GM23338 (cell line): ENCODE results near the gene MATN3. TPM values are rescaled to one million over a fixed set of nuclear protein-coding genes. Genes with fewer than 3 reads are reported as not detected.

Experiments used
- ATAC-seq: fragments of 200-7000 bp; cut with Tn5 transposase; 3 replicates; pipeline ENCODE4 v1.9.1; 2020
- DNase-seq: peaks from one replicate; pipeline ENCODE4 v3.0.0-alpha.2; 2015; ENCODE audit warnings: low spot score
- H2AFZ ChIP-seq: fragments of 200-600 bp; sonication (generic); 2 replicates; pipeline ENCODE4 v1.8.0; 2016; ENCODE audit warnings: antibody characterized with exemption, mild to moderate bottlenecking, moderate library complexity
- H3F3A ChIP-seq: fragments of 200-600 bp; sonication (generic); replicated peaks from 2 replicates; pipeline ENCODE4 v1.8.0; 2017; ENCODE audit warnings: antibody characterized with exemption, mixed run types, low read depth
- H3K27ac ChIP-seq: fragments of 200-600 bp; sonication (generic); 2 replicates; pipeline ENCODE4 v1.6.1; 2016; ENCODE audit warnings: low read depth
- H3K27me3 ChIP-seq: fragments of 200-600 bp; sonication (generic); 2 replicates; pipeline ENCODE4 v1.8.0; 2016; ENCODE audit warnings: mild to moderate bottlenecking, mixed run types, moderate library complexity; ENCODE audit not compliant: insufficient read depth
- H3K36me3 ChIP-seq: fragments of 200-600 bp; sonication (generic); 2 replicates; pipeline ENCODE4 v1.8.0; 2016; ENCODE audit warnings: mild to moderate bottlenecking; ENCODE audit not compliant: insufficient read depth
- H3K4me1 ChIP-seq: fragments of 200-600 bp; sonication (generic); 2 replicates; pipeline ENCODE4 v1.8.0; 2016; ENCODE audit warnings: mild to moderate bottlenecking, moderate library complexity; ENCODE audit not compliant: insufficient read depth
- H3K4me2 ChIP-seq: fragments of 200-600 bp; sonication (generic); 2 replicates; pipeline ENCODE4 v1.7.1; 2017; ENCODE audit warnings: mixed run types
- H3K4me3 ChIP-seq: fragments of 200-600 bp; sonication (generic); 2 replicates; pipeline ENCODE4 v1.6.1; 2016; ENCODE audit warnings: mixed run types
- H3K79me2 ChIP-seq: fragments of 200-600 bp; sonication (generic); replicated peaks from 2 replicates; pipeline ENCODE4 v1.8.0; 2017; ENCODE audit warnings: mild to moderate bottlenecking; ENCODE audit not compliant: insufficient read depth
- H3K9me2 ChIP-seq: fragments of 200-600 bp; sonication (generic); 2 replicates; pipeline ENCODE4 v1.8.0; 2017; ENCODE audit not compliant: insufficient read depth
- H4K20me1 ChIP-seq: fragments of 200-600 bp; sonication (generic); replicated peaks from 2 replicates; pipeline ENCODE4 v1.8.0; 2017; ENCODE audit warnings: mild to moderate bottlenecking; ENCODE audit not compliant: insufficient read depth
- H3K27ac Mint-ChIP-seq: 2 replicates; pipeline ENCODE4 v1.8.0; 2020; ENCODE audit warnings: inconsistent platforms, mild to moderate bottlenecking, moderate library complexity, mixed read lengths
- H3K27me3 Mint-ChIP-seq: 3 replicates; pipeline ENCODE4 v1.8.0; 2022; ENCODE audit warnings: low read depth, mild to moderate bottlenecking, moderate library complexity, mixed read lengths, inconsistent platforms; ENCODE audit not compliant: insufficient read depth, poor library complexity
- H3K36me3 Mint-ChIP-seq: 3 replicates; pipeline ENCODE4 v1.8.0; 2021; ENCODE audit warnings: low read depth, mild to moderate bottlenecking, inconsistent platforms, moderate library complexity, mixed read lengths
- H3K4me1 Mint-ChIP-seq: 3 replicates; pipeline ENCODE4 v1.8.0; 2020; ENCODE audit warnings: mild to moderate bottlenecking, inconsistent platforms, mixed read lengths
- H3K4me3 Mint-ChIP-seq: 3 replicates; pipeline ENCODE4 v1.8.0; 2021; ENCODE audit warnings: moderate library complexity, mild to moderate bottlenecking, inconsistent platforms, mixed read lengths
- H3K9me3 Mint-ChIP-seq: 3 replicates; pipeline ENCODE4 v1.8.0; 2020; ENCODE audit warnings: moderate library complexity, mild to moderate bottlenecking, inconsistent platforms, mixed read lengths
- CREB1 ChIP-seq: fragments of 250-450 bp; sonication (Bioruptor Pico); IDR thresholded peaks from 2 replicates; pipeline ENCODE4 v1.5.0; 2020; ENCODE audit warnings: low read depth, mild to moderate bottlenecking, moderate library complexity
- CTCF ChIP-seq, 2 experiments: fragments of 200-600 bp in 1 of 2; sonication (generic) in 1 of 2; conservative IDR thresholded peaks; 2 replicates each; pipeline versions ENCODE4 v1.5.1 to v1.6.1; 2016 to 2017; ENCODE audit warnings: antibody characterized with exemption in 2 of 2, low read depth in 2 of 2, mild to moderate bottlenecking in 2 of 2, moderate library complexity in 1 of 2
- ETS1 ChIP-seq: IDR thresholded peaks from 2 replicates; pipeline ENCODE4 v1.6.1; 2016; ENCODE audit warnings: antibody characterized with exemption
- EZH2 ChIP-seq: fragments of 200-600 bp; sonication (generic); IDR thresholded peaks from one replicate; pipeline ENCODE4 v1.8.0; 2017; ENCODE audit warnings: antibody characterized with exemption, mild to moderate bottlenecking, low read depth; ENCODE audit not compliant: unreplicated experiment
- EZH2phosphoT487 ChIP-seq: fragments of 200-600 bp; sonication (generic); IDR thresholded peaks from one replicate; pipeline ENCODE4 v1.8.1; 2018; ENCODE audit warnings: antibody characterized with exemption; ENCODE audit not compliant: unreplicated experiment
- JUNB ChIP-seq: IDR thresholded peaks from one replicate; pipeline ENCODE4 v1.6.1; 2016; ENCODE audit warnings: antibody characterized with exemption; ENCODE audit not compliant: unreplicated experiment
- NANOG ChIP-seq: IDR thresholded peaks from 2 replicates; pipeline ENCODE4 v1.6.1; 2016; ENCODE audit warnings: antibody characterized with exemption, borderline replicate concordance
- POLR2AphosphoS5 ChIP-seq: IDR thresholded peaks from 2 replicates; pipeline ENCODE4 v1.6.1; 2016; ENCODE audit warnings: antibody characterized with exemption, low read depth
- REST ChIP-seq: IDR thresholded peaks from one replicate; pipeline ENCODE4 v1.6.1; 2018; ENCODE audit warnings: antibody characterized with exemption; ENCODE audit not compliant: unreplicated experiment
- STAT1 ChIP-seq: IDR thresholded peaks from one replicate; pipeline ENCODE4 v1.6.1; 2016; ENCODE audit warnings: antibody characterized with exemption; ENCODE audit not compliant: unreplicated experiment
- ZNF114 ChIP-seq: fragments of 250-450 bp; sonication (Bioruptor Pico); IDR thresholded peaks from 2 replicates; pipeline ENCODE4 v1.5.0; 2020; ENCODE audit warnings: mild to moderate bottlenecking, moderate library complexity
- ZNF331 ChIP-seq: fragments of 250-450 bp; sonication (Bioruptor Pico); IDR thresholded peaks from 2 replicates; pipeline ENCODE4 v1.5.0; 2020; ENCODE audit warnings: low read depth, mild to moderate bottlenecking, moderate library complexity
- polyA plus RNA-seq: library from polyadenylated mRNA; unstranded; fragments of >200 nt; fragmentation: Nextera tagmentation; extraction: Ambion mirVana; gene quantifications from 2 replicates; pipeline ENCODE4 v1.2.1, GENCODE V29; 2016
- total RNA-seq: library from RNA; depleted of rRNA; stranded (reverse); fragments of >200 nt; shearing (Covaris generic); gene quantifications from 2 replicates; pipeline ENCODE4 v1.2.3, GENCODE V29; 2014
- TF ChIP-seq, protein P1 (sequence below): fragments of 250-450 bp; sonication (Bioruptor Pico); IDR thresholded peaks from 2 replicates; pipeline ENCODE4 v1.5.0; 2020; ENCODE audit warnings: mild to moderate bottlenecking, moderate library complexity

MATN3 gene
- total and polyA plus RNA-seq, 2 experiments from 2014 or later, result 4.6 to 6.4 TPM

DNA sequence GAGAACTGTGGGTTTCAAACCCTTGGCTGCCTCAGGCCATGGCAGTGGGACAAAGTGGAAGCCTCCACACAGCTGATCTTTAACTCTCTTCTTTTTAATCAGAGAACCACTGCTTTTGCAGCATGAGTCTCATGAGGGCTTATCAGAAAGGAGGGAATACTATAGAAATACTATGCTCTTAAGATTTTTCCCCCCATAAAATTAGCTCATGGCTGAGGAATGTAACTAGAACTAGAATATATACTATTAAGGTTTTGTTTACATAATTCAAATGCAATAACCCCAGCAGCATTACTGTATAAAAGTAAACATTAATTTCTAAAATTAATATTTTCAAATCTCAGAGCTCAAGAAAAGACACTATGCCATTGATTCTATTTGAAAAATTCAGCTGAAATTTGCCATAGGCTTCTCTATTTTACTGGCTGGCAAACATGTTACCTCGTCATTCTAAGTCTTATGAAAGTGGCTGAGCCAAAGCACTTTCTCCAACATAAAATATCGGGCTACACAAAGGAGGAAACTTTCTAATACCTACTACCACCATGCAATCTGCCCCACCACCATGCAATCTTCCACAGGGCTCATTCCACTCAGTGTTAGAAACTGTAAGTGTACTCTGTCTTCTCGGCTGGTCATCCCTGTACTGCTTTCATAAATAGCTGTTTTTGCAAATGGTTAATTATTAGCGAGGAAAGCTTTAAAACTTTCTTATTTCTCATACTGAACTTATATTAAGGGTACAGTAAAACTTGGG, 65.1 kb downstream of the MATN3 start:
- no peaks in the 10 kb centered on the region for H3K9me2 ChIP-seq
- no peak overlapping the region for H3K4me3 ChIP-seq
- no peaks in the 10 kb centered on the region for H3K27me3 ChIP-seq
- ATAC-seq (no peak), DNase-seq (no peak)
- Mint-ChIP-seq H3K27me3 (no peaks in the 10 kb centered on the region), H3K4me1 (peaks cover 27% of the 10 kb centered on the region), H3K36me3 (peaks cover 11% of the 10 kb centered on the region; the same call in 1 of the 3 replicates), H3K9me3 (no peaks in the 10 kb centered on the region), H3K4me3 (no peak overlapping the region), H3K27ac (no peak overlapping the region)
- no peaks in the 10 kb centered on the region for H3K36me3 ChIP-seq
- no peak overlapping the region for H3K27ac ChIP-seq
- H3K4me1 ChIP-seq, result peaks cover 28% of the 10 kb centered on the region
- no peak overlapping the region for H3K4me2 ChIP-seq
- no peaks in the 10 kb centered on the region for H4K20me1 ChIP-seq
- no peak overlapping the region for H2AFZ ChIP-seq
- no peak for TF ChIP-seq JUNB
- no peak for TF ChIP-seq REST
- no peak for TF ChIP-seq ZNF114 (CRISPR knock-in tag)
- TF ChIP-seq STAT1, result no peak
- TF ChIP-seq NANOG, result no peak
- TF ChIP-seq CTCF (conservative IDR thresholded peaks at IDR 0.05; ENCODE audit: low read depth in 2 of 2), result no peak
- TF ChIP-seq EZH2, result no peak
- no peak for TF ChIP-seq EZH2phosphoT487
- TF ChIP-seq CREB1 (CRISPR knock-in tag), result no peak
- TF ChIP-seq ZNF331 (CRISPR knock-in tag), result no peak
- TF ChIP-seq POLR2AphosphoS5, result no peak
- no peak for TF ChIP-seq ETS1
- TF ChIP-seq, protein P1, sequence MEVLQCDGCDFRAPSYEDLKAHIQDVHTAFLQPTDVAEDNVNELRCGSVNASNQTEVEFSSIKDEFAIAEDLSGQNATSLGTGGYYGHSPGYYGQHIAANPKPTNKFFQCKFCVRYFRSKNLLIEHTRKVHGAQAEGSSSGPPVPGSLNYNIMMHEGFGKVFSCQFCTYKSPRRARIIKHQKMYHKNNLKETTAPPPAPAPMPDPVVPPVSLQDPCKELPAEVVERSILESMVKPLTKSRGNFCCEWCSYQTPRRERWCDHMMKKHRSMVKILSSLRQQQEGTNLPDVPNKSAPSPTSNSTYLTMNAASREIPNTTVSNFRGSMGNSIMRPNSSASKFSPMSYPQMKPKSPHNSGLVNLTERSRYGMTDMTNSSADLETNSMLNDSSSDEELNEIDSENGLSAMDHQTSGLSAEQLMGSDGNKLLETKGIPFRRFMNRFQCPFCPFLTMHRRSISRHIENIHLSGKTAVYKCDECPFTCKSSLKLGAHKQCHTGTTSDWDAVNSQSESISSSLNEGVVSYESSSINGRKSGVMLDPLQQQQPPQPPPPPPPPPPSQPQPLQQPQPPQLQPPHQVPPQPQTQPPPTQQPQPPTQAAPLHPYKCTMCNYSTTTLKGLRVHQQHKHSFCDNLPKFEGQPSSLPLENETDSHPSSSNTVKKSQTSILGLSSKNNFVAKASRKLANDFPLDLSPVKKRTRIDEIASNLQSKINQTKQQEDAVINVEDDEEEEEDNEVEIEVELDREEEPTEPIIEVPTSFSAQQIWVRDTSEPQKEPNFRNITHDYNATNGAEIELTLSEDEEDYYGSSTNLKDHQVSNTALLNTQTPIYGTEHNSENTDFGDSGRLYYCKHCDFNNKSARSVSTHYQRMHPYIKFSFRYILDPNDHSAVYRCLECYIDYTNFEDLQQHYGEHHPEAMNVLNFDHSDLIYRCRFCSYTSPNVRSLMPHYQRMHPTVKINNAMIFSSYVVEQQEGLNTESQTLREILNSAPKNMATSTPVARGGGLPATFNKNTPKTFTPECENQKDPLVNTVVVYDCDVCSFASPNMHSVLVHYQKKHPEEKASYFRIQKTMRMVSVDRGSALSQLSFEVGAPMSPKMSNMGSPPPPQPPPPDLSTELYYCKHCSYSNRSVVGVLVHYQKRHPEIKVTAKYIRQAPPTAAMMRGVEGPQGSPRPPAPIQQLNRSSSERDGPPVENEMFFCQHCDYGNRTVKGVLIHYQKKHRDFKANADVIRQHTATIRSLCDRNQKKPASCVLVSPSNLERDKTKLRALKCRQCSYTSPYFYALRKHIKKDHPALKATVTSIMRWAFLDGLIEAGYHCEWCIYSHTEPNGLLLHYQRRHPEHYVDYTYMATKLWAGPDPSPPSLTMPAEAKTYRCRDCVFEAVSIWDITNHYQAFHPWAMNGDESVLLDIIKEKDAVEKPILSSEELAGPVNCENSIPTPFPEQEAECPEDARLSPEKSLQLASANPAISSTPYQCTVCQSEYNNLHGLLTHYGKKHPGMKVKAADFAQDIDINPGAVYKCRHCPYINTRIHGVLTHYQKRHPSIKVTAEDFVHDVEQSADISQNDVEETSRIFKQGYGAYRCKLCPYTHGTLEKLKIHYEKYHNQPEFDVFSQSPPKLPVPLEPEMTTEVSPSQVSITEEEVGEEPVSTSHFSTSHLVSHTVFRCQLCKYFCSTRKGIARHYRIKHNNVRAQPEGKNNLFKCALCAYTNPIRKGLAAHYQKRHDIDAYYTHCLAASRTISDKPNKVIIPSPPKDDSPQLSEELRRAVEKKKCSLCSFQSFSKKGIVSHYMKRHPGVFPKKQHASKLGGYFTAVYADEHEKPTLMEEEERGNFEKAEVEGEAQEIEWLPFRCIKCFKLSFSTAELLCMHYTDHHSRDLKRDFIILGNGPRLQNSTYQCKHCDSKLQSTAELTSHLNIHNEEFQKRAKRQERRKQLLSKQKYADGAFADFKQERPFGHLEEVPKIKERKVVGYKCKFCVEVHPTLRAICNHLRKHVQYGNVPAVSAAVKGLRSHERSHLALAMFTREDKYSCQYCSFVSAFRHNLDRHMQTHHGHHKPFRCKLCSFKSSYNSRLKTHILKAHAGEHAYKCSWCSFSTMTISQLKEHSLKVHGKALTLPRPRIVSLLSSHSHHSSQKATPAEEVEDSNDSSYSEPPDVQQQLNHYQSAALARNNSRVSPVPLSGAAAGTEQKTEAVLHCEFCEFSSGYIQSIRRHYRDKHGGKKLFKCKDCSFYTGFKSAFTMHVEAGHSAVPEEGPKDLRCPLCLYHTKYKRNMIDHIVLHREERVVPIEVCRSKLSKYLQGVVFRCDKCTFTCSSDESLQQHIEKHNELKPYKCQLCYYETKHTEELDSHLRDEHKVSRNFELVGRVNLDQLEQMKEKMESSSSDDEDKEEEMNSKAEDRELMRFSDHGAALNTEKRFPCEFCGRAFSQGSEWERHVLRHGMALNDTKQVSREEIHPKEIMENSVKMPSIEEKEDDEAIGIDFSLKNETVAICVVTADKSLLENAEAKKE (CRISPR knock-in tag), result no peak
- H3F3A ChIP-seq, result no peaks in the 10 kb centered on the region
- no peaks in the 10 kb centered on the region for H3K79me2 ChIP-seq
